Measurements from ENCODE around the gene UNC13B.
"Not testable (repeated sequence)": the region's sequence is repeated elsewhere in the genome, so short reads cannot be mapped to it uniquely, and the experiment has no call there.

Gene UNC13B

DNA sequence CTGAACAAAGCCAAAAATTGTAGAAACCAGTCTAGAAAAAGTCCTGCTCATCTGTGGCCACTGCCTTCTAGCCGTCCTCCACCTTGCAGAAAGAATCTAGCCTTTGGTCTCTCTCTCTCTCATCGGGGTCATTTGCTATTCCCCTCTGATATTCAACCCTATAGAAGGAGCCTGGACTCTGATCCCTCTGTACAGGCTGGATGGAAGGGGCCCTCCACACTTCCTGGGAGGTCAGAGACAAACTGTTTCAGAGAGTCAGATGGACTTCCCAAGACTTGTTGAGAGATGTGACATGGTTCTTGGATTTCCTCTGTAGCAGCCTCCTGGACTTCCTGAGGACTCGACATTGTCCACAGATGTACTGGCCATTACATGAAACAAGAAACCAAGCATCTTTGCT lies 243.1 kb downstream of the UNC13B start:
- H3K4me3 ChIP-seq (ENCODE audit: low read depth, low read length): no peak overlapping the region
- no peak for DNase-seq (ENCODE audit: low read depth, low spot score)
- TF ChIP-seq, protein P1, sequence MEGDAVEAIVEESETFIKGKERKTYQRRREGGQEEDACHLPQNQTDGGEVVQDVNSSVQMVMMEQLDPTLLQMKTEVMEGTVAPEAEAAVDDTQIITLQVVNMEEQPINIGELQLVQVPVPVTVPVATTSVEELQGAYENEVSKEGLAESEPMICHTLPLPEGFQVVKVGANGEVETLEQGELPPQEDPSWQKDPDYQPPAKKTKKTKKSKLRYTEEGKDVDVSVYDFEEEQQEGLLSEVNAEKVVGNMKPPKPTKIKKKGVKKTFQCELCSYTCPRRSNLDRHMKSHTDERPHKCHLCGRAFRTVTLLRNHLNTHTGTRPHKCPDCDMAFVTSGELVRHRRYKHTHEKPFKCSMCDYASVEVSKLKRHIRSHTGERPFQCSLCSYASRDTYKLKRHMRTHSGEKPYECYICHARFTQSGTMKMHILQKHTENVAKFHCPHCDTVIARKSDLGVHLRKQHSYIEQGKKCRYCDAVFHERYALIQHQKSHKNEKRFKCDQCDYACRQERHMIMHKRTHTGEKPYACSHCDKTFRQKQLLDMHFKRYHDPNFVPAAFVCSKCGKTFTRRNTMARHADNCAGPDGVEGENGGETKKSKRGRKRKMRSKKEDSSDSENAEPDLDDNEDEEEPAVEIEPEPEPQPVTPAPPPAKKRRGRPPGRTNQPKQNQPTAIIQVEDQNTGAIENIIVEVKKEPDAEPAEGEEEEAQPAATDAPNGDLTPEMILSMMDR (IDR thresholded peaks at IDR 0.05; ENCODE audit: low read depth, low read length): no peak
- in situ Hi-C loops (cut with HindIII; ENCODE audit: low sequenced_read_pairs): no loop called here

DNA sequence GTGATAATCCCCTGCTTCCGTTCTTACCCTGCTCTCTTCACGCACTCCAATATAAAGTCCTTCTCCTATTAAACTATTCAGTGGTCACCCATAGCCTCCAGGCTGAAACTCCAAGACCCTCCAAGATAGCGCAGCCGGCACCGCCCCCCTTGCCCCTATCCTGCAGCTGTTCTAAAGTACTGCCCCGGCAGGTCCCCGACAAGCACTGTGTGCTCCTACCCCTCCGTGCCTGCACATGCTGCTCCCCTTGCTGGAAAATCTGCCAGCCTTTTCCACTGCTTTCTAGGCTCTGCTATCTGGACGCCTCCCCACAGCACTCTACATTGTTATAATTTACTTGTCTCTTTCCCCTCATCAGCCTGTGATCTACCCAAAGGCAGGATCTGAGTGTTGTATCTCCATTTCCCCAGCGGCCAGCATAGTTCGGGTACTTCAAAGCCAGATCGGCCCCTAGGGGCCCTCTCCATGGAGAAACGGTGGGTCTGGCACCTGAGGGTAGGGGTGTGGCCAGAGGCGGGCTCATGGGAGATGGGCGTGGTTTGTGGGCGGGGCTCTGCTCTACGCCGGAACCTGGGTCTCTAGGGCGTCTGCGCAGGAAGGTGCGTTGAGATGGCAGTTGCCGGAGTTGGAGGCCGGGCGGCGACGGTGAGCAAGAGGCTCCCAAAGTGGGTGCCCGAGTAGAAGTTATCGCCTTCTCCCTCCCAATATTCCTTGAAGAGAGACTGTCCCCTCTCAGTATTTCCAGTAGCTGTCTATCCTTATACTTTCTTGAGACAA lies 244.6 kb downstream of the UNC13B start:
- no peak for DNase-seq (ENCODE audit: low read depth, low spot score)

DNA sequence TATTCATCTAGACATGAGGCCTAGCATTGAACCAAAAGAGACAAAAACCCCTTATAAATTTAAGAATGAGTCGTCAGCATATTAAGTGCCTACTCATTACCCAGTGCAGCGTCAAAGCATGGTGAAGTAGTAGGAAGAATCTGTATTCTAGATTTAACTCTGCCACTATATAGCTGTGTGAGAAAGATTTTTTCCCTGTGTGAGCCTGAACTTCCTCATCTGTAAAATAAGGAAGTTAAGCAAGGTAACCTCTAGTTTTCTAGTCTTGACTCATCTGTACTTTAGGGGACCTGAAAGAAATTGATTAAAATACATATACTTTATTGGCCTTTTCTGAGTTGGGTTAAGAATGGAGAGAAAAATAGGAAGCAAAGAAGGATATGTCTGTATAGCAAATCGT lies 246.0 kb downstream of the UNC13B start:
- DNase-seq (ENCODE audit: low read depth, low spot score): no peak
- TF ChIP-seq, protein P1 (IDR thresholded peaks at IDR 0.05; ENCODE audit: low read depth, low read length): no peak
- no peak overlapping the region for H3K4me3 ChIP-seq (ENCODE audit: low read depth, low read length)
- in situ Hi-C loops (cut with HindIII; ENCODE audit: low sequenced_read_pairs): no loop called here

More for the DNA sequence above, 244.6 kb downstream of the UNC13B start:
- TF ChIP-seq, protein P1 (IDR thresholded peaks at IDR 0.05; ENCODE audit: low read depth, low read length): no peak
- in situ Hi-C loops (cut with HindIII; ENCODE audit: low sequenced_read_pairs): no loop called here
- no peak overlapping the region for H3K4me3 ChIP-seq (ENCODE audit: low read depth, low read length)

DNA sequence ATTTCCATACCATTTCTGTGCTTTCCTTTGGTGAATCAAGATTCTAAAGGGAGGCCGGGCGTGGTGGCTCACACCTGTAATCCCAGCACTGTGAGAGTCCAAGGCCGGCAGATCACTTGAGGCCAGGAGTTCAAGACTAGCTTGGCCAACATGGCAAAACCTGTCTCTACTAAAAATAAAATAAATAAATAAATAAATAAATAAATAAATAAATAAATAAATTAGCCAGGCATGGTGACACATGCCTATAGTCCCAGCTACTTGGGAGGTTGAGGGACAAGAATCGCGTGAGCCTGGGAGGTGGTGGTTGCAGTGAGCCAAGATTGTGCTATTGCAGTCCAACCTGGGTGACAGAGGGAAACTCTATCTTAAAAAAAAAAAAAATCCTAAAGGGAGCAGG lies 247.6 kb downstream of the UNC13B start:
- in situ Hi-C loops (cut with HindIII; ENCODE audit: low sequenced_read_pairs); DNase-seq (ENCODE audit: low read depth, low spot score); H3K4me3 ChIP-seq (ENCODE audit: low read depth, low read length): not testable (repeated sequence)

DNA sequence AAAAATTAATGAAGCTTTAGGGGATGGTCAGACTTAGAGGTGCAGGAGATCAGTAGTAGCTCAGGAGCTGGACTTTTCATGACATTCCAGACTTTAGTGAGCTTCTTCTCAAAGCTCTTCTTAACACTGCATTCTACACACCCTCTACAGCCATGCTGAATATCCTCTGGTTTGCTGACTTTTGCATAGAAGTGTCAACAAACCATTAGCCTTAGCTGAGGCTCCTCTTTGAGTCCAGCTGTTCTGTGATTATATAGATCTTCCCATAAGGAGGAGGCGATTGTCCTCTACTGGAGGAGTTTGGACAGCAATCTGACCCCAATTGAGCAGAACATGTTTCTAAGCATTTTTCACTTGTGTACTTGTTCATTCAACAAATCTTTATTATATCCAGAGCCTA lies 253.1 kb downstream of the UNC13B start:
- in situ Hi-C loops (cut with HindIII; ENCODE audit: low sequenced_read_pairs): no loop called here

DNA sequence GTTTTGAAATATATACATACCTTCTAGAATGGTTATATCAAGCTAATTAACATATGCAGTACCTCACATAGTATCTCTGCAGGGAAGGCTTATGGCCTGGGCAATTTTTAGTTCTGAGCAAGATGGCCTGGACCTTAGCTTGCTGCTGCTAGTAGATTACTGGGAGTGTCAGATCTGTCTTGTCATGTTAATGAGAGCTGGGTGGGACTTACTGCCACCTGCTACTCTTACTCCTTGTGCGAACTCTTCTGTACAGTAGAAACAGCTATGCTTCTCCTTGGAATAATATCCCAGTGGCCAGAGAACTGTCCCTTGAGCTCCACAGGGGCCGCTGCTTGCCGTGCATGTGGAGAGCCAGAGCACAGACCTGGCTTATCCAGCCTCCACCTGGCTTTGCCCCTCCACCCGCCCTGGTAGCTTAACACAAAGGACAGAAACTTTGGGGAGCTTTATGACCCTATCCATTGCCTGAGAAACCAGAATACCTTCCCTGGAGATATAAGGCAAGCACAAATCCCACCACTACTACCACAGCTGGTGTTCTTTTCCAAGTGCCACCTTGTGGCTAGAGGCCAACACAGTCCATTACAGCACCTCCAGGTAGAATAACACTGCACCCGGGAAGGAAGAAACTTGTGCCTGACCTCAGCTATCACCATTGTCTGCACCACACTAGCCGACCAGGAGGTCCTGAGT lies 253.7 kb downstream of the UNC13B start:
- DNase-seq (ENCODE audit: low read depth, low spot score): no peak
- H3K4me3 ChIP-seq (ENCODE audit: low read depth, low read length): no peak overlapping the region
- in situ Hi-C loops (cut with HindIII; ENCODE audit: low sequenced_read_pairs): no loop called here
- TF ChIP-seq, protein P1 (IDR thresholded peaks at IDR 0.05; ENCODE audit: low read depth, low read length): no peak

More for the DNA sequence above, 253.1 kb downstream of the UNC13B start:
- TF ChIP-seq, protein P1 (IDR thresholded peaks at IDR 0.05; ENCODE audit: low read depth, low read length): no peak
- H3K4me3 ChIP-seq (ENCODE audit: low read depth, low read length): no peak overlapping the region
- no peak for DNase-seq (ENCODE audit: low read depth, low spot score)

DNA sequence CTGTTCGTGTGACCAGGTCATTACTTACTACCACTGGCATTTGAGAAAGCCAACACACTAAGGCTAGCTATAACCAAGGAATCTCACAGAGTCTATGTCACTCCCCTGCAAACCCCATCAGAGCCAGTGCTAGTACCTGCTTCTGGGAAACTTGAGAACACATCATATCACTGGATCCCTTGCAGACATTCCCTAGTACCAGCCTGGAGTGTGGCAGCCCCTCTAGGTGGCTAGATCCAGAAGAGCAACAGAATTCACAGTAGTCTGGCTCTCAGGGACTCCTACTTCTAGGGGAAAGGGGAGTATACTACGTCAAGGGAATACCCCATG lies 254.3 kb downstream of the UNC13B start:
- no peak for DNase-seq (ENCODE audit: low read depth, low spot score)
- no peak overlapping the region for H3K4me3 ChIP-seq (ENCODE audit: low read depth, low read length)
- TF ChIP-seq, protein P1 (IDR thresholded peaks at IDR 0.05; ENCODE audit: low read depth, low read length): no peak
- in situ Hi-C loops (cut with HindIII; ENCODE audit: low sequenced_read_pairs): no loop called here

All from astrocyte of the spinal cord (primary cell).